ENCODE results near the gene UPK2.

Gene UPK2

GRCh38 chr11:118961189-118961588 lies 5.1 kb downstream of the UPK2 start:
- Histone ChIP-seq H3K4me1 (ENCODE audit: control insufficient read depth, insufficient read depth, low read length) (no peaks in the 10 kb centered on the region), H3K4me3 (ENCODE audit: low read depth, low read length) (no peak overlapping the region), H3K9me3 (ENCODE audit: control insufficient read depth, insufficient read depth, low read depth, low read length) (no peaks in the 10 kb centered on the region), H3K36me3 (ENCODE audit: control insufficient read depth in 2 of 2, insufficient read depth in 1 of 2, low read length in 2 of 2) (no peaks in the 10 kb centered on the region), H3K27ac (ENCODE audit: extremely low read depth, low read depth, low read length) (no peak overlapping the region)
- POLR2A ChIA-PET: no interaction called here
- TF ChIP-seq ZEB2 (tag by site-specific recombination; IDR thresholded peaks at IDR 0.05) (no peak), ZNF544 (tag by site-specific recombination; IDR thresholded peaks at IDR 0.05) (no peak), ZBTB44 (tag by site-specific recombination; IDR thresholded peaks at IDR 0.05) (no peak), ZNF114 (tag by site-specific recombination; IDR thresholded peaks at IDR 0.05) (no peak), ZNF223 (tag by site-specific recombination; IDR thresholded peaks at IDR 0.05) (no peak), ZNF660 (tag by site-specific recombination; IDR thresholded peaks at IDR 0.05) (no peak), ZBTB17 (tag by site-specific recombination; IDR thresholded peaks at IDR 0.05) (no peak), ZNF555 (tag by site-specific recombination; conservative IDR thresholded peaks at IDR 0.05) (no peak), ATF2 (tag by site-specific recombination; IDR thresholded peaks at IDR 0.05; ENCODE audit: low read depth) (no peak)
- CTCF ChIA-PET: no interaction called here

GRCh38 chr11:118961591-118961990 lies 5.5 kb downstream of the UPK2 start:
- Histone ChIP-seq H3K4me1 (ENCODE audit: control insufficient read depth, insufficient read depth, low read length) (no peaks in the 10 kb centered on the region), H3K36me3 (ENCODE audit: control insufficient read depth in 2 of 2, insufficient read depth in 1 of 2, low read length in 2 of 2) (no peaks in the 10 kb centered on the region), H3K9me3 (ENCODE audit: control insufficient read depth, insufficient read depth, low read depth, low read length) (no peaks in the 10 kb centered on the region), H3K4me3 (ENCODE audit: low read depth, low read length) (no peak overlapping the region), H3K27ac (ENCODE audit: extremely low read depth, low read depth, low read length) (no peak overlapping the region)
- ChIA-PET POLR2A (no interaction called here), CTCF (no interaction called here)
- TF ChIP-seq ZNF645 (tag by site-specific recombination; IDR thresholded peaks at IDR 0.05): no peak
- TF ChIP-seq ZNF157 (tag by site-specific recombination; IDR thresholded peaks at IDR 0.05): no peak
- no peak for TF ChIP-seq KLF8 (tag by site-specific recombination; IDR thresholded peaks at IDR 0.05)
- no peak for TF ChIP-seq ZNF248 (tag by site-specific recombination; IDR thresholded peaks at IDR 0.05)
- no peak for TF ChIP-seq SP7 (tag by site-specific recombination; IDR thresholded peaks at IDR 0.05)
- TF ChIP-seq ZFHX2 (tag by site-specific recombination; conservative IDR thresholded peaks at IDR 0.05): no peak
- TF ChIP-seq ZNF449 (tag by site-specific recombination; IDR thresholded peaks at IDR 0.05): no peak
- TF ChIP-seq WT1 (tag by site-specific recombination; IDR thresholded peaks at IDR 0.05): no peak
- no peak for TF ChIP-seq ZNF266 (tag by site-specific recombination; IDR thresholded peaks at IDR 0.05; ENCODE audit: low read depth)
- no peak for TF ChIP-seq ZNF2 (tag by site-specific recombination; IDR thresholded peaks at IDR 0.05)
- TF ChIP-seq ZNF658 (tag by site-specific recombination; IDR thresholded peaks at IDR 0.05): no peak
- no peak for TF ChIP-seq SCRT2 (tag by site-specific recombination; IDR thresholded peaks at IDR 0.05)
- no peak for TF ChIP-seq ZNF23 (tag by site-specific recombination; IDR thresholded peaks at IDR 0.05; ENCODE audit: borderline replicate concordance)
- TF ChIP-seq ZNF777 (tag by site-specific recombination; IDR thresholded peaks at IDR 0.05; ENCODE audit: borderline replicate concordance): no peak
- TF ChIP-seq ZNF302 (tag by site-specific recombination; IDR thresholded peaks at IDR 0.05; ENCODE audit: low read depth): no peak
- TF ChIP-seq ZBTB17 (tag by site-specific recombination; IDR thresholded peaks at IDR 0.05): no peak
- no peak for TF ChIP-seq ZNF214 (tag by site-specific recombination; IDR thresholded peaks at IDR 0.05; ENCODE audit: borderline replicate concordance)
- no peak for TF ChIP-seq ZSCAN16 (tag by site-specific recombination; IDR thresholded peaks at IDR 0.05)

Measured in HEK293 (cell line).